ENCODE results near the gene PRMT6.
"Not testable (repeated sequence)": the region's sequence is repeated elsewhere in the genome, so short reads cannot be mapped to it uniquely, and the experiment has no call there.

The PRMT6 gene

GRCh38 chr1:107051266-107051665 lies 5.2 kb upstream of the PRMT6 start:
- Histone ChIP-seq H3K4me3 (ENCODE audit: low read length in 2 of 2) (no peak overlapping the region), H3K9me3 (ENCODE audit: control insufficient read depth in 2 of 2, low read length in 2 of 2) (no peaks in the 10 kb centered on the region), H3K36me3 (ENCODE audit: control insufficient read depth in 2 of 2, insufficient read depth in 2 of 2, low read length in 2 of 2) (no peaks in the 10 kb centered on the region), H3K4me1 (ENCODE audit: control insufficient read depth, insufficient read depth, low read length) (no peaks in the 10 kb centered on the region), H3K27me3 (ENCODE audit: control insufficient read depth in 1 of 2, insufficient read depth in 2 of 2, low read length in 2 of 2) (no peaks in the 10 kb centered on the region), H3K27ac (ENCODE audit: low read length) (no peak overlapping the region), H3K9ac (ENCODE audit: low read length in 2 of 2) (no peak overlapping the region)

- not testable (repeated sequence) for H3K4me1 ChIP-seq (ENCODE audit: control insufficient read depth, insufficient read depth, low read length); H3K27me3 ChIP-seq (ENCODE audit: control insufficient read depth in 1 of 2, insufficient read depth in 2 of 2, low read length in 2 of 2); H3K9me3 ChIP-seq (ENCODE audit: control insufficient read depth in 2 of 2, low read length in 2 of 2); H3K36me3 ChIP-seq (ENCODE audit: control insufficient read depth in 2 of 2, insufficient read depth in 2 of 2, low read length in 2 of 2)
- peak overlapping the region; percentile 88 to 93 for H3K9ac ChIP-seq (ENCODE audit: low read length in 2 of 2)
- H3K4me3 ChIP-seq (ENCODE audit: low read length in 2 of 2) = peak overlapping the region; percentile 96 to 98
- H3K27ac ChIP-seq (ENCODE audit: low read length) = peak overlapping the region; percentile 80
These were observed 502 bp upstream of the PRMT6 start for GRCh38 chr1:107055919-107056425.

- H3K27me3 ChIP-seq (ENCODE audit: control insufficient read depth in 1 of 2, insufficient read depth in 2 of 2, low read length in 2 of 2) = no peaks in the 10 kb centered on the region
- H3K9me3 ChIP-seq (ENCODE audit: control insufficient read depth in 2 of 2, low read length in 2 of 2) = no peaks in the 10 kb centered on the region
- peaks cover 7% of the 10 kb centered on the region for H3K4me1 ChIP-seq (ENCODE audit: control insufficient read depth, insufficient read depth, low read length)
- H3K36me3 ChIP-seq (ENCODE audit: control insufficient read depth in 2 of 2, insufficient read depth in 2 of 2, low read length in 2 of 2) = peaks cover 0 to 10% of the 10 kb centered on the region in 2 donors
- peak overlapping the region; percentile 80 for H3K27ac ChIP-seq (ENCODE audit: low read length)
- peak overlapping the region; percentile 84 to 93 for H3K9ac ChIP-seq (ENCODE audit: low read length in 2 of 2)
- peak overlapping the region; percentile 96 to 98 for H3K4me3 ChIP-seq (ENCODE audit: low read length in 2 of 2)
These were observed 991 bp downstream of the PRMT6 start for GRCh38 chr1:107057197-107058133.

- no peaks in the 10 kb centered on the region for H3K27me3 ChIP-seq (ENCODE audit: control insufficient read depth in 1 of 2, insufficient read depth in 2 of 2, low read length in 2 of 2)
- peaks cover 0 to 10% of the 10 kb centered on the region in 2 donors for H3K36me3 ChIP-seq (ENCODE audit: control insufficient read depth in 2 of 2, insufficient read depth in 2 of 2, low read length in 2 of 2)
- no peaks in the 10 kb centered on the region for H3K9me3 ChIP-seq (ENCODE audit: control insufficient read depth in 2 of 2, low read length in 2 of 2)
- H3K27ac ChIP-seq (ENCODE audit: low read length) = no peak overlapping the region
- peaks cover 7% of the 10 kb centered on the region for H3K4me1 ChIP-seq (ENCODE audit: control insufficient read depth, insufficient read depth, low read length)
- H3K4me3 ChIP-seq (ENCODE audit: low read length in 2 of 2) = peak overlapping the region in 1 of 2 donors; percentile 96
- no peak overlapping the region for H3K9ac ChIP-seq (ENCODE audit: low read length in 2 of 2)
These were observed 2.0 kb downstream of the PRMT6 start for GRCh38 chr1:107058245-107059032.

- Histone ChIP-seq H3K4me3 (ENCODE audit: low read length in 2 of 2) (no peak overlapping the region), H3K36me3 (ENCODE audit: control insufficient read depth in 2 of 2, insufficient read depth in 2 of 2, low read length in 2 of 2) (peaks cover 0 to 10% of the 10 kb centered on the region in 2 donors), H3K27me3 (ENCODE audit: control insufficient read depth in 1 of 2, insufficient read depth in 2 of 2, low read length in 2 of 2) (no peaks in the 10 kb centered on the region), H3K9ac (ENCODE audit: low read length in 2 of 2) (no peak overlapping the region), H3K27ac (ENCODE audit: low read length) (no peak overlapping the region), H3K4me1 (ENCODE audit: control insufficient read depth, insufficient read depth, low read length) (peaks cover 7% of the 10 kb centered on the region), H3K9me3 (ENCODE audit: control insufficient read depth in 2 of 2, low read length in 2 of 2) (no peaks in the 10 kb centered on the region)
These were observed 5.4 kb downstream of the PRMT6 start for GRCh38 chr1:107061886-107062285.

- Histone ChIP-seq H3K4me3 (ENCODE audit: low read length in 2 of 2) (no peak overlapping the region), H3K27ac (ENCODE audit: low read length) (no peak overlapping the region)
These were observed 17.0 kb downstream of the PRMT6 start for GRCh38 chr1:107073493-107073892.

GRCh38 chr1:107076841-107077240 lies 20.4 kb downstream of the PRMT6 start:
- no peak overlapping the region for H3K27ac ChIP-seq (ENCODE audit: low read length)
- no peaks in the 10 kb centered on the region for H3K36me3 ChIP-seq (ENCODE audit: control insufficient read depth in 2 of 2, insufficient read depth in 2 of 2, low read length in 2 of 2)
- no peak overlapping the region for H3K4me3 ChIP-seq (ENCODE audit: low read length in 2 of 2)
- H3K9me3 ChIP-seq (ENCODE audit: control insufficient read depth in 2 of 2, low read length in 2 of 2) = no peaks in the 10 kb centered on the region
- H3K27me3 ChIP-seq (ENCODE audit: control insufficient read depth in 1 of 2, insufficient read depth in 2 of 2, low read length in 2 of 2) = no peaks in the 10 kb centered on the region
- no peak overlapping the region for H3K9ac ChIP-seq (ENCODE audit: low read length in 2 of 2)
- no peaks in the 10 kb centered on the region for H3K4me1 ChIP-seq (ENCODE audit: control insufficient read depth, insufficient read depth, low read length)

More at GRCh38 chr1:107073493-107073892, 17.0 kb downstream of the PRMT6 start:
- H3K9ac ChIP-seq (ENCODE audit: low read length in 2 of 2) = no peak overlapping the region
- no peaks in the 10 kb centered on the region for H3K36me3 ChIP-seq (ENCODE audit: control insufficient read depth in 2 of 2, insufficient read depth in 2 of 2, low read length in 2 of 2)
- no peaks in the 10 kb centered on the region for H3K9me3 ChIP-seq (ENCODE audit: control insufficient read depth in 2 of 2, low read length in 2 of 2)
- no peaks in the 10 kb centered on the region for H3K27me3 ChIP-seq (ENCODE audit: control insufficient read depth in 1 of 2, insufficient read depth in 2 of 2, low read length in 2 of 2)
- H3K4me1 ChIP-seq (ENCODE audit: control insufficient read depth, insufficient read depth, low read length) = no peaks in the 10 kb centered on the region

- H3K27me3 ChIP-seq (ENCODE audit: control insufficient read depth in 1 of 2, insufficient read depth in 2 of 2, low read length in 2 of 2) = no peaks in the 10 kb centered on the region
- no peaks in the 10 kb centered on the region for H3K4me1 ChIP-seq (ENCODE audit: control insufficient read depth, insufficient read depth, low read length)
- no peak overlapping the region for H3K4me3 ChIP-seq (ENCODE audit: low read length in 2 of 2)
- H3K9me3 ChIP-seq (ENCODE audit: control insufficient read depth in 2 of 2, low read length in 2 of 2) = no peaks in the 10 kb centered on the region
- no peaks in the 10 kb centered on the region for H3K36me3 ChIP-seq (ENCODE audit: control insufficient read depth in 2 of 2, insufficient read depth in 2 of 2, low read length in 2 of 2)
- no peak overlapping the region for H3K9ac ChIP-seq (ENCODE audit: low read length in 2 of 2)
- no peak overlapping the region for H3K27ac ChIP-seq (ENCODE audit: low read length)
These were observed 22.8 kb downstream of the PRMT6 start for GRCh38 chr1:107079249-107079648.

GRCh38 chr1:107081102-107081501 lies 24.6 kb downstream of the PRMT6 start:
- Histone ChIP-seq H3K27me3 (ENCODE audit: control insufficient read depth in 1 of 2, insufficient read depth in 2 of 2, low read length in 2 of 2) (no peaks in the 10 kb centered on the region), H3K27ac (ENCODE audit: low read length) (no peak overlapping the region)

GRCh38 chr1:107091418-107091817 lies 34.9 kb downstream of the PRMT6 start:
- H3K4me3 ChIP-seq (ENCODE audit: low read length in 2 of 2) = no peak overlapping the region
- H3K36me3 ChIP-seq (ENCODE audit: control insufficient read depth in 2 of 2, insufficient read depth in 2 of 2, low read length in 2 of 2) = no peaks in the 10 kb centered on the region
- peaks cover 0 to under 1% of the 10 kb centered on the region in 2 donors for H3K9me3 ChIP-seq (ENCODE audit: control insufficient read depth in 2 of 2, low read length in 2 of 2)
- H3K27ac ChIP-seq (ENCODE audit: low read length) = no peak overlapping the region
- H3K4me1 ChIP-seq (ENCODE audit: control insufficient read depth, insufficient read depth, low read length) = no peaks in the 10 kb centered on the region
- H3K9ac ChIP-seq (ENCODE audit: low read length in 2 of 2) = no peak overlapping the region
- H3K27me3 ChIP-seq (ENCODE audit: control insufficient read depth in 1 of 2, insufficient read depth in 2 of 2, low read length in 2 of 2) = no peaks in the 10 kb centered on the region

More at GRCh38 chr1:107081102-107081501, 24.6 kb downstream of the PRMT6 start:
- no peak overlapping the region for H3K4me3 ChIP-seq (ENCODE audit: low read length in 2 of 2)
- H3K9me3 ChIP-seq (ENCODE audit: control insufficient read depth in 2 of 2, low read length in 2 of 2) = peaks cover 0 to 3% of the 10 kb centered on the region in 2 donors
- no peaks in the 10 kb centered on the region for H3K36me3 ChIP-seq (ENCODE audit: control insufficient read depth in 2 of 2, insufficient read depth in 2 of 2, low read length in 2 of 2)
- H3K9ac ChIP-seq (ENCODE audit: low read length in 2 of 2) = no peak overlapping the region
- H3K4me1 ChIP-seq (ENCODE audit: control insufficient read depth, insufficient read depth, low read length) = no peaks in the 10 kb centered on the region
